K562 (cell line): ENCODE measurements around the gene PODN. TPM values are rescaled to one million over a fixed set of nuclear protein-coding genes. Genes with fewer than 3 reads are reported as not detected.
A peak's percentile ranks its signal among the peaks of the same experiment; 100 is the strongest.

Experiments
- ATAC-seq: fragments of 200-7000 bp; cut with Tn5 transposase; 3 replicates; pipeline ENCODE4 v1.9.1; 2020; ENCODE audit warnings: moderate library complexity
- BruUV-seq: library from RNA; stranded (reverse); fragments of 400-500 nt; replicated peaks from 2 replicates; lab custom pipeline; 2021; lab: Mats Ljungman, UMichigan
- CTCF ChIA-PET: fragments of 300-600 bp; formaldehyde crosslinking; extraction: SDS; loops from one replicate; lab custom pipeline; 2021; ENCODE audit warnings: low intra/inter-chr PET ratio; lab: Yijun Ruan, JAX
- POLR2A ChIA-PET: fragments of 300-600, 350-650 bp; sonication (Branson Sonifier 250); formaldehyde crosslinking; extraction: SDS; loops from one replicate; lab custom pipeline; 2021; ENCODE audit warnings: antibody characterized with exemption, inconsistent platforms; lab: Yijun Ruan, JAX
- DNase-seq, 4 experiments: peaks; one replicate each; pipeline versions ENCODE4 v3.0.0 to v3.0.0-alpha.2; 2011 to 2018; ENCODE audit warnings: low spot score in 3 of 4, mixed read lengths in 3 of 4; ENCODE audit errors: extremely low read depth in 1 of 4
- FAIRE-seq: peaks from 2 replicates; lab custom pipeline; 2011; peaks lifted over from hg19 to GRCh38; lab: Jason Lieb, UNC
- H2AFZ ChIP-seq: 2 replicates; pipeline ENCODE4 v1.6.0; 2011; ENCODE audit warnings: low read depth, low read length, control low read depth, inconsistent platforms
- H3K27ac ChIP-seq: fragments of 200-600 bp; 3 replicates; pipeline ENCODE4 v1.8.0; 2011; ENCODE audit warnings: low read depth, mild to moderate bottlenecking, control low read depth, inconsistent platforms, low read length, moderate library complexity, mixed read lengths; ENCODE audit errors: extremely low read depth
- H3K27me3 ChIP-seq, 2 experiments: fragments of 300-600 bp in 1 of 2; 2 replicates in 1 of 2; 3 replicates in 1 of 2; pipeline versions ENCODE4 v1.6.0 to v1.8.0; 2011; ENCODE audit warnings: inconsistent platforms in 2 of 2, low read length in 2 of 2, mild to moderate bottlenecking in 1 of 2, mixed read lengths in 1 of 2, moderate library complexity in 1 of 2; ENCODE audit not compliant: control insufficient read depth in 2 of 2, insufficient read depth in 2 of 2
- H3K36me3 ChIP-seq: fragments of 300-600 bp; 3 replicates; pipeline ENCODE4 v1.8.0; 2011; ENCODE audit warnings: mild to moderate bottlenecking, low read length, inconsistent platforms; ENCODE audit not compliant: control insufficient read depth, insufficient read depth
- H3K4me1 ChIP-seq, 2 experiments: fragments of 200-600 bp in 1 of 2; replicated peaks in 1 of 2; 2 replicates in 1 of 2; 3 replicates in 1 of 2; pipeline versions ENCODE4 v1.5.1 to v1.8.0; 2011; ENCODE audit warnings: inconsistent platforms in 2 of 2, low read length in 2 of 2, mild to moderate bottlenecking in 1 of 2, mixed read lengths in 1 of 2, moderate library complexity in 1 of 2; ENCODE audit not compliant: control insufficient read depth in 2 of 2, insufficient read depth in 2 of 2
- H3K4me2 ChIP-seq: 2 replicates; pipeline ENCODE4 v1.6.1; 2011; ENCODE audit warnings: low read length, control low read depth, inconsistent platforms, mixed read lengths; ENCODE audit not compliant: insufficient read depth
- H3K4me3 ChIP-seq: fragments of 200-600 bp; sonication (generic), shearing (Covaris generic); 2 replicates; pipeline ENCODE4 v1.5.1; 2016; ENCODE audit warnings: control low read depth, inconsistent platforms
- H3K79me2 ChIP-seq: fragments of 200-600 bp; 3 replicates; pipeline ENCODE4 v1.8.0; 2011; ENCODE audit warnings: low read length, inconsistent platforms; ENCODE audit not compliant: control insufficient read depth, insufficient read depth
- H3K9ac ChIP-seq, 2 experiments: 2 replicates each; pipeline versions ENCODE4 v1.6.0 to v1.6.1; 2011; ENCODE audit warnings: low read depth in 2 of 2, low read length in 2 of 2, control low read depth in 1 of 2, inconsistent platforms in 1 of 2, mild to moderate bottlenecking in 1 of 2, mixed read lengths in 1 of 2; ENCODE audit not compliant: insufficient read depth in 1 of 2
- H3K9me1 ChIP-seq: one replicate; pipeline ENCODE4 v1.6.0; 2011; ENCODE audit warnings: inconsistent platforms, mild to moderate bottlenecking, low read length, moderate library complexity; ENCODE audit not compliant: control insufficient read depth, insufficient read depth
- H3K9me3 ChIP-seq: replicated peaks from 2 replicates; pipeline ENCODE4 v1.5.1; 2011; ENCODE audit warnings: low read depth, low read length, inconsistent platforms; ENCODE audit not compliant: control insufficient read depth, insufficient read depth
- H4K20me1 ChIP-seq: replicated peaks from 2 replicates; pipeline ENCODE4 v1.6.1; 2011; ENCODE audit warnings: low read length, inconsistent platforms, mixed read lengths; ENCODE audit not compliant: control insufficient read depth, insufficient read depth
- BHLHE40 ChIP-seq: IDR thresholded peaks from 2 replicates; pipeline ENCODE4 v1.6.1; 2011; ENCODE audit warnings: low read length, improper control_type of control experiment
- ELF2 ChIP-seq: fragments of 250-450 bp; sonication (Bioruptor Pico); IDR thresholded peaks from 2 replicates; pipeline ENCODE4 v1.5.0; 2021; ENCODE audit warnings: mild to moderate bottlenecking
- EP300 ChIP-seq: IDR thresholded peaks from 2 replicates; pipeline ENCODE4 v1.6.1; 2012; ENCODE audit warnings: low read length, improper control_type of control experiment
- EP400 ChIP-seq: fragments of 450-650 bp; IDR thresholded peaks from 2 replicates; pipeline ENCODE4 v1.6.1; 2017; ENCODE audit warnings: antibody characterized with exemption, mild to moderate bottlenecking, moderate library complexity
- ETV6 ChIP-seq, 3 experiments: fragments of 150-350 bp in 1 of 3; sonication (generic) in 1 of 3; formaldehyde crosslinking in 1 of 3; IDR thresholded peaks; 2 replicates each; pipeline versions ENCODE4 v1.6.1 to v1.8.0; 2014 to 2022; ENCODE audit warnings: borderline replicate concordance in 2 of 3, low read depth in 2 of 3, antibody characterized with exemption in 1 of 3, low read length in 1 of 3, mild to moderate bottlenecking in 1 of 3, missing genetic modification reagents in 1 of 3
- HOXB6 ChIP-seq: fragments of 250-450 bp; sonication (Bioruptor Pico); IDR thresholded peaks from 2 replicates; pipeline ENCODE4 v1.5.1; 2022; ENCODE audit warnings: mild to moderate bottlenecking, borderline replicate concordance
- MEF2D ChIP-seq: conservative IDR thresholded peaks from 2 replicates; pipeline ENCODE4 v1.6.1; 2016; ENCODE audit warnings: low read depth, missing genetic modification characterization, missing compliant biosample characterization
- MYC ChIP-seq, 2 experiments: fragments of 250-450 bp in 1 of 2; sonication (Bioruptor Pico) in 1 of 2; IDR thresholded peaks; 2 replicates each; pipeline versions ENCODE4 v1.5.1 to v1.6.1; 2012 to 2021; ENCODE audit warnings: low read depth in 2 of 2, borderline replicate concordance in 1 of 2, improper control_type of control experiment in 1 of 2, low read length in 1 of 2, mild to moderate bottlenecking in 1 of 2, moderate library complexity in 1 of 2
- POLR3A ChIP-seq: IDR thresholded peaks from 2 replicates; pipeline ENCODE4 v1.6.1; 2011; ENCODE audit warnings: borderline replicate concordance, mild to moderate bottlenecking, moderate library complexity; ENCODE audit not compliant: insufficient read length, insufficient read depth; ENCODE audit errors: extremely low read depth
- PRMT5 ChIP-seq: sonication (generic); formaldehyde crosslinking; IDR thresholded peaks from 2 replicates; pipeline ENCODE4 v1.5.0; 2020; ENCODE audit warnings: missing genetic modification reagents
- RAD51 ChIP-seq: fragments of 450-650 bp; IDR thresholded peaks from 2 replicates; pipeline ENCODE4 v1.7.1; 2016; ENCODE audit warnings: low read depth, mild to moderate bottlenecking, borderline replicate concordance
- RBM22 ChIP-seq: fragments of 200-400 bp; formaldehyde crosslinking; IDR thresholded peaks from 2 replicates; pipeline ENCODE4 v1.6.1; 2018; ENCODE audit warnings: low read length, low read depth; ENCODE audit not compliant: poor library complexity, severe bottlenecking
- SMARCE1 ChIP-seq: fragments of 450-650 bp; IDR thresholded peaks from 2 replicates; pipeline ENCODE4 v1.7.1; 2016; ENCODE audit warnings: mild to moderate bottlenecking
- SNRNP70 ChIP-seq: fragments of 200-400 bp; formaldehyde crosslinking; optimal IDR thresholded peaks from 2 replicates; pipeline ENCODE3; 2017; ENCODE audit warnings: low read depth, low read length
- U2AF2 ChIP-seq: fragments of 200-400 bp; formaldehyde crosslinking; optimal IDR thresholded peaks from 2 replicates; pipeline ENCODE3; 2017; ENCODE audit warnings: low read depth, mild to moderate bottlenecking, low read length
- ZNF143 ChIP-seq: sonication (generic); formaldehyde crosslinking; IDR thresholded peaks from 2 replicates; pipeline ENCODE4 v1.9.0; 2022; ENCODE audit warnings: mild to moderate bottlenecking, missing genetic modification reagents
- ZNF395 ChIP-seq: fragments of 200-800 bp; sonication (Bioruptor generic); IDR thresholded peaks from 2 replicates; pipeline ENCODE4 v1.6.1; 2017; ENCODE audit warnings: missing genetic modification characterization, missing compliant biosample characterization
- ZNF717 ChIP-seq: fragments of 250-450 bp; sonication (Bioruptor Pico); IDR thresholded peaks from 2 replicates; pipeline ENCODE4 v1.5.0; 2021
- WGBS: fragments of 100-300 bp; shearing (Covaris generic); methylation state at CpG from one replicate; pipeline ENCODE4 v1.1.6; 2016; ENCODE audit warnings: low coverage, mixed read lengths; ENCODE audit not compliant: insufficient coverage; ENCODE audit errors: missing lambda C conversion rate; 5-methylcytosine and 5-hydroxymethylcytosine counted together
- in situ Hi-C: fragments of 300-500 bp; cut with MboI; formaldehyde crosslinking; loops from 4 replicates; pipeline ENCODE4 v1.15.0; 2018; ENCODE audit warnings: inconsistent platforms, mixed read lengths
- intact Hi-C: fragments of 100-400 bp; cut with micrococcal nuclease; formaldehyde crosslinking; loops from 2 replicates; pipeline ENCODE4 v1.14.2; 2022
- polyA plus RNA-seq, 8 experiments: library from polyadenylated mRNA; depleted of rRNA in 4 of 8; stranded (reverse) in 5 of 8; unstranded in 3 of 8; fragments of >200 nt; fragmentation: Nextera tagmentation in 2 of 8; fragmentation: Illumina TruSeq in 1 of 8; extraction: Ambion mirVana in 2 of 8; extraction: Trizol in 1 of 8; gene quantifications; 2 replicates each; pipeline versions ENCODE4 v1.2.1 to v1.2.3, GENCODE V29; 2011 to 2014; ENCODE audit warnings: inconsistent platforms in 1 of 8, missing spikeins in 1 of 8
- total RNA-seq, 7 experiments: library from RNA; depleted of rRNA in 6 of 7; stranded (reverse); fragments of >200 nt in 6 of 7; fragmentation: Illumina TruSeq in 2 of 7; extraction: Trizol in 2 of 7; gene quantifications; 2 replicates each; pipeline versions ENCODE4 v1.2.1 to v1.2.3, GENCODE V29; 2011 to 2021; ENCODE audit warnings: low replicate concordance in 1 of 7
- TF ChIP-seq, protein P1 (sequence below): sonication (generic); formaldehyde crosslinking; IDR thresholded peaks from 2 replicates; pipeline ENCODE4 v1.8.1; 2023; ENCODE audit warnings: mild to moderate bottlenecking, missing genetic modification reagents

Gene PODN
- total and polyA plus RNA-seq, 9 of the 15 experiments (the other 6 are each of a cell fraction or from before 2014, with no cell fraction given), result not detected

DNA sequence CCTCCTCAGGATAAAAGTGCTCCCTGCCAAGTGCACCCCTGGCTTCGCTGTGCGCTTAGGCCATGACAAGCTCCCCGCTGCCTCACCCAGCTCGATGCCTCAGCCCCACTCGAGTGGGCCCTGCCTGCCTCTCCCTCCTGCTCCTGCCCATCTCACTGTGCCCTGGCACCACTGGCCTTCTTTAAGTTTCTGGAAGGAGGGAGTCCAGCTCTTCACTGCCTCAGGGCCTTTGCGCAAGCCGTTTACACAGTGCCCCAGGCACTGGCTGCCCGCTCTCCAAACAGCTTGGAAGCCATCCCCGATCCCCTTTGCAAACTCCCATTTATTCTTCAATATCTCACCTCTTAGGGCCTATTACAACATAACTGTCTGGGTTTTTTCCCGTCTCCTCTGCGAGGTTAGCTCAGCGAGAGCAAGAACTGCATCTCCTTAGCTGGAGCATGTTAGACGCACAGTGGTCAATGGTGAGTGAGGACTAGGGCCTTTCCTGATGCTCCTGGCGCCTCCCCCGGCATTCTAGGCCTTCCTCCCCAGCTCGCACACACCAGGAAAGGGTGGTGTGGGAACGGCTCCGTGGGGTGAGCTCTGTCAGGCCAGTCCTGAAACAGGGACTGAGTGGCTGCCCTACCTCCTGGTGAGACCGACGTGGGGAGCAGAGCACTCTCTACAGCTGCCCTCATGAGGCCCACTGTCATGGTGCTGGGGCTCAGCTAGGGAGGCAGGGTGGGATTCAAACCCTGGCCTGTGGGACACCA, 31.9 kb downstream of the PODN start:
- peak overlapping the region in 1 of 2 experiments; percentile 33; a peak in 1 of 4 replicates for H3K9ac ChIP-seq
- no peak overlapping the region for H3K4me3 ChIP-seq
- intact Hi-C loops (no loop called here), in situ Hi-C loops (no loop called here)
- no peak for DNase-seq
- H3K27ac ChIP-seq, result no peak overlapping the region
- BruUV-seq, result no TSS peak
- peaks cover 29 to 52% of the 10 kb centered on the region in 2 experiments for H3K27me3 ChIP-seq
- TF ChIP-seq ZNF143 (CRISPR knock-in tag) (no peak), SNRNP70 (no peak), PRMT5 (no peak), ELF2 (no peak), SMARCE1 (no peak), RBM22 (no peak), MYC (IDR thresholded peaks at IDR 0.05; ENCODE audit: low read depth, low read length) (no peak), MYC (CRISPR knock-in tag; IDR thresholded peaks at IDR 0.05; ENCODE audit: borderline replicate concordance, low read depth) (no peak), EP300 (no peak), HOXB6 (no peak), ETV6 (IDR thresholded peaks at IDR 0.05; ENCODE audit: borderline replicate concordance in 1 of 2, low read depth in 2 of 2, low read length in 1 of 2) (no peak), ETV6 (CRISPR knock-in tag; IDR thresholded peaks at IDR 0.05; ENCODE audit: borderline replicate concordance) (no peak), U2AF2 (no peak), MEF2D (tag) (no peak), POLR3A (no peak), EP400 (no peak), RAD51 (no peak), ZNF717 (CRISPR knock-in tag) (no peak), ZNF395 (CRISPR knock-in tag) (no peak), BHLHE40 (no peak)
- TF ChIP-seq, protein P1, sequence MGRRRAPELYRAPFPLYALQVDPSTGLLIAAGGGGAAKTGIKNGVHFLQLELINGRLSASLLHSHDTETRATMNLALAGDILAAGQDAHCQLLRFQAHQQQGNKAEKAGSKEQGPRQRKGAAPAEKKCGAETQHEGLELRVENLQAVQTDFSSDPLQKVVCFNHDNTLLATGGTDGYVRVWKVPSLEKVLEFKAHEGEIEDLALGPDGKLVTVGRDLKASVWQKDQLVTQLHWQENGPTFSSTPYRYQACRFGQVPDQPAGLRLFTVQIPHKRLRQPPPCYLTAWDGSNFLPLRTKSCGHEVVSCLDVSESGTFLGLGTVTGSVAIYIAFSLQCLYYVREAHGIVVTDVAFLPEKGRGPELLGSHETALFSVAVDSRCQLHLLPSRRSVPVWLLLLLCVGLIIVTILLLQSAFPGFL (CRISPR knock-in tag), result no peak
- WGBS, result 21% methylated on average over 20 of the region's 20 CpGs
- no peak overlapping the region for H3K4me2 ChIP-seq
- no peaks in the 10 kb centered on the region; the same call in 2 of the 3 replicates for H3K36me3 ChIP-seq
- H2AFZ ChIP-seq, result no peak overlapping the region
- H3K79me2 ChIP-seq, result no peaks in the 10 kb centered on the region
- CTCF ChIA-PET, result no interaction called here
- FAIRE-seq, result no peak
- H3K9me3 ChIP-seq, result peaks cover 36% of the 10 kb centered on the region
- POLR2A ChIA-PET, result interaction anchor here (1.0 to 1.2 kb wide), 2 partner anchors 14 to 18 kb away, joined by 3 read pairs; no protein-coding TSS in a partner anchor
- H3K9me1 ChIP-seq, result no peaks in the 10 kb centered on the region
- peaks cover 0 to 41% of the 10 kb centered on the region in 2 experiments; a peak in 3 of 5 replicates for H3K4me1 ChIP-seq
- no peaks in the 10 kb centered on the region for H4K20me1 ChIP-seq
- ATAC-seq, result no peak
